ENCODE data around the gene MPPE1.

The MPPE1 gene

GRCh38 chr18:11944252-11944651 lies 36.1 kb upstream of the MPPE1 start:
- TF ChIP-seq TOX (CRISPR knock-in tag; IDR thresholded peaks at IDR 0.05; ENCODE audit: borderline replicate concordance) (no peak), ZNF8 (CRISPR knock-in tag; IDR thresholded peaks at IDR 0.05) (no peak), ARNTL (CRISPR knock-in tag; IDR thresholded peaks at IDR 0.05; ENCODE audit: borderline replicate concordance, low read depth) (no peak), POU6F1 (CRISPR knock-in tag; IDR thresholded peaks at IDR 0.05; ENCODE audit: borderline replicate concordance, low read depth) (no peak), CSRNP3 (CRISPR knock-in tag; IDR thresholded peaks at IDR 0.05) (no peak), ISL1 (CRISPR knock-in tag; IDR thresholded peaks at IDR 0.05) (no peak), RARB (CRISPR knock-in tag; IDR thresholded peaks at IDR 0.05) (no peak)

GRCh38 chr18:11943551-11943950 lies 35.4 kb upstream of the MPPE1 start:
- no peak for TF ChIP-seq POU6F1 (CRISPR knock-in tag; IDR thresholded peaks at IDR 0.05; ENCODE audit: borderline replicate concordance, low read depth)
- TF ChIP-seq SNAI2 (CRISPR knock-in tag; IDR thresholded peaks at IDR 0.05) = no peak
- TF ChIP-seq OSR1 (CRISPR knock-in tag; IDR thresholded peaks at IDR 0.05) = no peak
- TF ChIP-seq BACH2 (CRISPR knock-in tag; IDR thresholded peaks at IDR 0.05; ENCODE audit: borderline replicate concordance) = no peak
- TF ChIP-seq ISL1 (CRISPR knock-in tag; IDR thresholded peaks at IDR 0.05) = no peak
- no peak for TF ChIP-seq PATZ1 (CRISPR knock-in tag; IDR thresholded peaks at IDR 0.05; ENCODE audit: borderline replicate concordance)
- no peak for TF ChIP-seq ZNF565 (CRISPR knock-in tag; conservative IDR thresholded peaks at IDR 0.05; ENCODE audit: low read depth)
- no peak for TF ChIP-seq TSHZ2 (CRISPR knock-in tag; IDR thresholded peaks at IDR 0.05)
- no peak for TF ChIP-seq TOX (CRISPR knock-in tag; IDR thresholded peaks at IDR 0.05; ENCODE audit: borderline replicate concordance)
- TF ChIP-seq RARB (CRISPR knock-in tag; IDR thresholded peaks at IDR 0.05) = no peak
- TF ChIP-seq GLIS3 (CRISPR knock-in tag; IDR thresholded peaks at IDR 0.05) = no peak
- no peak for TF ChIP-seq ZNF8 (CRISPR knock-in tag; IDR thresholded peaks at IDR 0.05)
- TF ChIP-seq ZFP3 (CRISPR knock-in tag; IDR thresholded peaks at IDR 0.05) = no peak
- TF ChIP-seq CSRNP3 (CRISPR knock-in tag; IDR thresholded peaks at IDR 0.05) = no peak
- no peak for TF ChIP-seq ZNF70 (CRISPR knock-in tag; IDR thresholded peaks at IDR 0.05)
- TF ChIP-seq ZC3H10 (CRISPR knock-in tag; IDR thresholded peaks at IDR 0.05) = no peak
- TF ChIP-seq PPARA (CRISPR knock-in tag; IDR thresholded peaks at IDR 0.05; ENCODE audit: borderline replicate concordance) = no peak
- no peak for TF ChIP-seq CSDC2 (CRISPR knock-in tag; IDR thresholded peaks at IDR 0.05)
- ATAC-seq = no peak

More at GRCh38 chr18:11944252-11944651, 36.1 kb upstream of the MPPE1 start:
- no peak for ATAC-seq
